Lung (tissue), 12 donors: ENCODE data around the gene ZNF8. TPM values are rescaled to one million over a fixed set of nuclear protein-coding genes. Genes with fewer than 3 reads are reported as not detected.

Source experiments
- ATAC-seq: fragments of 200-7000 bp; cut with Tn5 transposase; one replicate; pipeline ENCODE4 v1.9.1; 2020; ENCODE audit warnings: moderate number of reproducible peaks; ENCODE audit not compliant: insufficient read depth, low FRiP score
- DNase-seq, 3 donors: peaks; one replicate each; pipeline ENCODE4 v3.0.0-alpha.2; 2013 to 2017
- H3K27ac ChIP-seq, 2 donors: one replicate each; pipeline ENCODE4 v1.5.1; 2013; ENCODE audit warnings: mild to moderate bottlenecking in 2 of 2, moderate library complexity in 2 of 2, control low read depth in 1 of 2, inconsistent platforms in 1 of 2, low read depth in 1 of 2, low read length in 1 of 2
- H3K27me3 ChIP-seq, 3 donors: one replicate each; pipeline ENCODE4 v1.5.1; 2013; ENCODE audit warnings: low read length in 2 of 3; ENCODE audit not compliant: control insufficient read depth in 3 of 3, insufficient read depth in 3 of 3
- H3K36me3 ChIP-seq, 4 donors: one replicate each; pipeline ENCODE4 v1.5.1; 2013; ENCODE audit warnings: low read length in 4 of 4, mild to moderate bottlenecking in 1 of 4, moderate library complexity in 1 of 4; ENCODE audit not compliant: control insufficient read depth in 4 of 4, insufficient read depth in 4 of 4
- H3K4me1 ChIP-seq, 5 donors: one replicate each; pipeline ENCODE4 v1.5.1; 2013; ENCODE audit warnings: low read length in 5 of 5, mild to moderate bottlenecking in 2 of 5, moderate library complexity in 1 of 5; ENCODE audit not compliant: control insufficient read depth in 5 of 5, insufficient read depth in 5 of 5
- H3K4me3 ChIP-seq: one replicate; pipeline ENCODE4 v1.5.1; 2013; ENCODE audit warnings: mild to moderate bottlenecking, control low read depth, moderate library complexity
- H3K9ac ChIP-seq, 2 donors: one replicate each; pipeline ENCODE4 v1.5.1; 2013; ENCODE audit warnings: low read length in 2 of 2, control low read depth in 1 of 2; ENCODE audit not compliant: insufficient read depth in 1 of 2
- H3K9me3 ChIP-seq, 4 donors: one replicate each; pipeline ENCODE4 v1.5.1; 2013; ENCODE audit warnings: low read length in 3 of 4, mild to moderate bottlenecking in 1 of 4, moderate library complexity in 1 of 4; ENCODE audit not compliant: control insufficient read depth in 4 of 4, insufficient read depth in 3 of 4
- CTCF ChIP-seq: IDR thresholded peaks from 2 replicates; pipeline ENCODE4 v1.5.1; 2012; ENCODE audit warnings: mild to moderate bottlenecking; ENCODE audit errors: control extremely low read depth, extremely low read depth
- WGBS, 2 donors: extraction: QIAGEN DNeasy Blood & Tissue Kit; methylation state at CpG; one replicate each; pipeline ENCODE4 v1.1.7; 2013; 5-methylcytosine and 5-hydroxymethylcytosine counted together
- polyA plus RNA-seq, 2 donors: library from polyadenylated mRNA; stranded (reverse); fragments of 200-250 nt; gene quantifications; one replicate each; pipeline ENCODE4 v1.2.1, GENCODE V29; 2013
- total RNA-seq, 2 donors: library from RNA; depleted of rRNA in 1 of 2; stranded (reverse); fragments of >200 nt in 1 of 2; gene quantifications; one replicate each; pipeline ENCODE4 v1.2.1, GENCODE V29; 2014 to 2021
- donor health status: control.
- donor health status: control.
- donor health status: Bipolar disorder and iron deficiency.
- donor health status: healthy.
- donor health status: DM: yes; HTN: yes; CAD: no.

Gene ZNF8
- total and polyA plus RNA-seq, 4 donors = 1.2 to 8.0 (median 3.5) TPM

GRCh38 chr19:58311345-58311865 is 32.6 kb downstream of the ZNF8 start:
- Histone ChIP-seq H3K9me3 (peaks cover 0 to 3% (median 0%) of the 10 kb centered on the region in 4 donors), H3K36me3 (peaks cover 33 to 52% (median 38%) of the 10 kb centered on the region in 4 donors)
- no peak for ATAC-seq

GRCh38 chr19:58315580-58315979 is 36.8 kb downstream of the ZNF8 start:
- Histone ChIP-seq H3K4me3 (no peak overlapping the region), H3K27ac (no peak overlapping the region), H3K4me1 (peaks cover 0 to 1% (median 0%) of the 10 kb centered on the region in 5 donors), H3K27me3 (no peaks in the 10 kb centered on the region), H3K9me3 (peaks cover 0 to 3% (median 0%) of the 10 kb centered on the region in 4 donors), H3K9ac (no peak overlapping the region), H3K36me3 (peaks cover 23 to 33% (median 28%) of the 10 kb centered on the region in 4 donors)
- no peak for DNase-seq
- ATAC-seq = no peak
- WGBS, 2 donors = 95 to 96% methylated on average over 2 of the region's 2 CpGs
- no peak for TF ChIP-seq CTCF

More at GRCh38 chr19:58311345-58311865, 32.6 kb downstream of the ZNF8 start:
- no peak overlapping the region for H3K4me3 ChIP-seq
- DNase-seq = no peak
- 93% methylated on average over 7 of the region's 7 CpGs for WGBS, 2 donors
- H3K27me3 ChIP-seq = no peaks in the 10 kb centered on the region
- peaks cover 0 to 2% (median under 1%) of the 10 kb centered on the region in 5 donors for H3K4me1 ChIP-seq
- TF ChIP-seq CTCF = no peak
- H3K27ac ChIP-seq = no peak overlapping the region
- H3K9ac ChIP-seq = no peak overlapping the region

- no peak for TF ChIP-seq CTCF
These were observed 38.8 kb downstream of the ZNF8 start for GRCh38 chr19:58317476-58318072.

More at GRCh38 chr19:58317476-58318072, 38.8 kb downstream of the ZNF8 start:
- H3K4me3 ChIP-seq = no peak overlapping the region
- H3K4me1 ChIP-seq = no peaks in the 10 kb centered on the region
- ATAC-seq = no peak
- H3K9me3 ChIP-seq = peaks cover 0 to 2% (median 0%) of the 10 kb centered on the region in 4 donors
- H3K36me3 ChIP-seq = peaks cover 16 to 21% (median 19%) of the 10 kb centered on the region in 4 donors
- peak; percentile 30 to 74 (median 50) for DNase-seq
- no peak overlapping the region for H3K27ac ChIP-seq
- H3K27me3 ChIP-seq = no peaks in the 10 kb centered on the region
- H3K9ac ChIP-seq = no peak overlapping the region
- WGBS, 2 donors = 67 to 72% methylated on average over 7 of the region's 7 CpGs
